ENCODE measurements around the gene IL17REL. TPM values are rescaled to one million over a fixed set of nuclear protein-coding genes. Genes with fewer than 3 reads are reported as not detected.

The IL17REL gene
- total and polyA plus RNA-seq, 2 of the 13 experiments (the other 11 are each of a cell fraction or from before 2014, with no cell fraction given) = not detected

- TF ChIP-seq, protein P1, sequence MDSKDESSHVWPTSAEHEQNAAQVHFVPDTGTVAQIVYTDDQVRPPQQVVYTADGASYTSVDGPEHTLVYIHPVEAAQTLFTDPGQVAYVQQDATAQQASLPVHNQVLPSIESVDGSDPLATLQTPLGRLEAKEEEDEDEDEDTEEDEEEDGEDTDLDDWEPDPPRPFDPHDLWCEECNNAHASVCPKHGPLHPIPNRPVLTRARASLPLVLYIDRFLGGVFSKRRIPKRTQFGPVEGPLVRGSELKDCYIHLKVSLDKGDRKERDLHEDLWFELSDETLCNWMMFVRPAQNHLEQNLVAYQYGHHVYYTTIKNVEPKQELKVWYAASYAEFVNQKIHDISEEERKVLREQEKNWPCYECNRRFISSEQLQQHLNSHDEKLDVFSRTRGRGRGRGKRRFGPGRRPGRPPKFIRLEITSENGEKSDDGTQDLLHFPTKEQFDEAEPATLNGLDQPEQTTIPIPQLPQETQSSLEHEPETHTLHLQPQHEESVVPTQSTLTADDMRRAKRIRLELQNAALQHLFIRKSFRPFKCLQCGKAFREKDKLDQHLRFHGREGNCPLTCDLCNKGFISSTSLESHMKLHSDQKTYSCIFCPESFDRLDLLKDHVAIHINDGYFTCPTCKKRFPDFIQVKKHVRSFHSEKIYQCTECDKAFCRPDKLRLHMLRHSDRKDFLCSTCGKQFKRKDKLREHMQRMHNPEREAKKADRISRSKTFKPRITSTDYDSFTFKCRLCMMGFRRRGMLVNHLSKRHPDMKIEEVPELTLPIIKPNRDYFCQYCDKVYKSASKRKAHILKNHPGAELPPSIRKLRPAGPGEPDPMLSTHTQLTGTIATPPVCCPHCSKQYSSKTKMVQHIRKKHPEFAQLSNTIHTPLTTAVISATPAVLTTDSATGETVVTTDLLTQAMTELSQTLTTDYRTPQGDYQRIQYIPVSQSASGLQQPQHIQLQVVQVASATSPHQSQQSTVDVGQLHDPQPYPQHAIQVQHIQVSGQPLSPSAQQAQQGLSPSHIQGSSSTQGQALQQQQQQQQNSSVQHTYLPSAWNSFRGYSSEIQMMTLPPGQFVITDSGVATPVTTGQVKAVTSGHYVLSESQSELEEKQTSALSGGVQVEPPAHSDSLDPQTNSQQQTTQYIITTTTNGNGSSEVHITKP (CRISPR knock-in tag; IDR thresholded peaks at IDR 0.05; ENCODE audit: low read depth) = no peak
- TF ChIP-seq NR2F6 (IDR thresholded peaks at IDR 0.05) (no peak), NR2F6 (CRISPR knock-in tag; IDR thresholded peaks at IDR 0.05) (no peak), ZNF205 (CRISPR knock-in tag; IDR thresholded peaks at IDR 0.05) (no peak), ZNF180 (CRISPR knock-in tag; IDR thresholded peaks at IDR 0.05; ENCODE audit: borderline replicate concordance, low read depth) (no peak), MZF1 (CRISPR knock-in tag; IDR thresholded peaks at IDR 0.05; ENCODE audit: borderline replicate concordance) (no peak), SATB2 (CRISPR knock-in tag; IDR thresholded peaks at IDR 0.05) (0 out of 2 replicates have a peak, but pooled peaks have one; percentile 41), SETDB1 (CRISPR knock-in tag; IDR thresholded peaks at IDR 0.05; ENCODE audit: borderline replicate concordance) (no peak), FOXJ3 (CRISPR knock-in tag; IDR thresholded peaks at IDR 0.05; ENCODE audit: borderline replicate concordance) (no peak), ZBTB1 (CRISPR knock-in tag; IDR thresholded peaks at IDR 0.05; ENCODE audit: borderline replicate concordance) (no peak), MXI1 (IDR thresholded peaks at IDR 0.05; ENCODE audit: borderline replicate concordance, low read depth, low read length) (peak; percentile 44; the same call in 1 of the 3 replicates), ZNF841 (CRISPR knock-in tag; IDR thresholded peaks at IDR 0.05; ENCODE audit: borderline replicate concordance) (no peak), ZFP82 (CRISPR knock-in tag; IDR thresholded peaks at IDR 0.05; ENCODE audit: borderline replicate concordance) (peak; percentile 58; the same call in 1 of the 2 replicates), NR2F2 (IDR thresholded peaks at IDR 0.05; ENCODE audit: borderline replicate concordance, low read depth) (no peak), MAX (IDR thresholded peaks at IDR 0.05) (no peak), ZNF709 (CRISPR knock-in tag; IDR thresholded peaks at IDR 0.05) (no peak), YY1 (IDR thresholded peaks at IDR 0.05; ENCODE audit: insufficient read depth, insufficient replicate concordance, low read depth, low read length) (peak; percentile 38), TCF7 (IDR thresholded peaks at IDR 0.05; ENCODE audit: low read depth) (no peak), ZNF674 (CRISPR knock-in tag; IDR thresholded peaks at IDR 0.05; ENCODE audit: low read depth) (no peak), ZNF225 (CRISPR knock-in tag; IDR thresholded peaks at IDR 0.05) (no peak), ZNF276 (CRISPR knock-in tag; IDR thresholded peaks at IDR 0.05; ENCODE audit: low read depth) (no peak), EEA1 (CRISPR knock-in tag; IDR thresholded peaks at IDR 0.05; ENCODE audit: borderline replicate concordance) (no peak), ZNF460 (CRISPR knock-in tag; IDR thresholded peaks at IDR 0.05; ENCODE audit: borderline replicate concordance) (no peak)
- TF ChIP-seq, protein P2, sequence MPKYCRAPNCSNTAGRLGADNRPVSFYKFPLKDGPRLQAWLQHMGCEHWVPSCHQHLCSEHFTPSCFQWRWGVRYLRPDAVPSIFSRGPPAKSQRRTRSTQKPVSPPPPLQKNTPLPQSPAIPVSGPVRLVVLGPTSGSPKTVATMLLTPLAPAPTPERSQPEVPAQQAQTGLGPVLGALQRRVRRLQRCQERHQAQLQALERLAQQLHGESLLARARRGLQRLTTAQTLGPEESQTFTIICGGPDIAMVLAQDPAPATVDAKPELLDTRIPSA (CRISPR knock-in tag; IDR thresholded peaks at IDR 0.05; ENCODE audit: borderline replicate concordance) = no peak
- TF ChIP-seq, protein P3, sequence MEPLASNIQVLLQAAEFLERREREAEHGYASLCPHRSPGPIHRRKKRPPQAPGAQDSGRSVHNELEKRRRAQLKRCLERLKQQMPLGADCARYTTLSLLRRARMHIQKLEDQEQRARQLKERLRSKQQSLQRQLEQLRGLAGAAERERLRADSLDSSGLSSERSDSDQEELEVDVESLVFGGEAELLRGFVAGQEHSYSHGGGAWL (CRISPR knock-in tag; IDR thresholded peaks at IDR 0.05) = 0 out of 2 replicates have a peak, but pooled peaks have one; percentile 22
Measured at GRCh38 chr22:49946612-49947295, 65.8 kb downstream of the IL17REL start (continued).

Measured in HepG2 (cell line).